Keratinocyte (primary cell): ENCODE results near the gene ELOVL6. TPM values are rescaled to one million over a fixed set of nuclear protein-coding genes. Genes with fewer than 3 reads are reported as not detected.

Experiments
- DNase-seq: peaks from one replicate; pipeline ENCODE4 v3.0.0-alpha.2; 2011; ENCODE audit warnings: low read depth, missing footprints, low spot score
- FAIRE-seq: peaks from 2 replicates; lab custom pipeline; 2011; peaks lifted over from hg19 to GRCh38; lab: Jason Lieb, UNC
- H2AFZ ChIP-seq: 2 replicates; pipeline ENCODE4 v1.6.0; 2012; ENCODE audit warnings: low read length, control low read depth, inconsistent platforms; ENCODE audit not compliant: control insufficient read depth
- H3K27ac ChIP-seq: 2 replicates; pipeline ENCODE4 v1.5.1; 2011; ENCODE audit warnings: low read length; ENCODE audit not compliant: control insufficient read depth, insufficient read depth
- H3K27me3 ChIP-seq: 3 replicates; pipeline ENCODE4 v1.6.0; 2011; ENCODE audit warnings: low read length; ENCODE audit not compliant: control insufficient read depth, insufficient read depth; ENCODE audit errors: extremely low read depth
- H3K36me3 ChIP-seq, 2 experiments: 2 replicates in 1 of 2; 3 replicates in 1 of 2; pipeline ENCODE4 v1.5.1; 2011; ENCODE audit warnings: low read length in 2 of 2, mild to moderate bottlenecking in 1 of 2; ENCODE audit not compliant: control insufficient read depth in 2 of 2, insufficient read depth in 2 of 2; ENCODE audit errors: extremely low read depth in 1 of 2
- H3K4me1 ChIP-seq: 3 replicates; pipeline ENCODE4 v1.5.1; 2011; ENCODE audit warnings: low read length; ENCODE audit not compliant: control insufficient read depth, insufficient read depth; ENCODE audit errors: extremely low read depth
- H3K4me2 ChIP-seq: 3 replicates; pipeline ENCODE4 v1.6.0; 2011; ENCODE audit warnings: low read depth, low read length; ENCODE audit not compliant: control insufficient read depth, insufficient read depth; ENCODE audit errors: extremely low read depth
- H3K4me3 ChIP-seq, 3 experiments: fragments of 200-600 bp in 1 of 3; sonication (generic) in 1 of 3; 2 replicates in 2 of 3; 3 replicates in 1 of 3; pipeline ENCODE4 v1.5.1; 2011 to 2016; ENCODE audit warnings: low read length in 3 of 3, mild to moderate bottlenecking in 3 of 3, control low read depth in 2 of 3, inconsistent platforms in 1 of 3, low read depth in 1 of 3, mixed read lengths in 1 of 3, mixed run types in 1 of 3, moderate library complexity in 1 of 3; ENCODE audit not compliant: control insufficient read depth in 2 of 3, insufficient read depth in 2 of 3; ENCODE audit errors: extremely low read depth in 1 of 3
- H3K79me2 ChIP-seq: 2 replicates; pipeline ENCODE4 v1.6.0; 2012; ENCODE audit warnings: low read length; ENCODE audit not compliant: control insufficient read depth, insufficient read depth
- H3K9ac ChIP-seq: 3 replicates; pipeline ENCODE4 v1.6.0; 2011; ENCODE audit warnings: low read length; ENCODE audit not compliant: control insufficient read depth, insufficient read depth; ENCODE audit errors: extremely low read depth
- H3K9me1 ChIP-seq: 3 replicates; pipeline ENCODE4 v1.6.0; 2011; ENCODE audit warnings: low read length; ENCODE audit not compliant: control insufficient read depth, insufficient read depth; ENCODE audit errors: extremely low read depth
- H3K9me3 ChIP-seq: 2 replicates; pipeline ENCODE4 v1.5.1; 2012; ENCODE audit warnings: low read depth, low read length; ENCODE audit not compliant: control insufficient read depth
- H4K20me1 ChIP-seq: 3 replicates; pipeline ENCODE4 v1.6.0; 2011; ENCODE audit warnings: low read length; ENCODE audit not compliant: control insufficient read depth, insufficient read depth; ENCODE audit errors: extremely low read depth
- EZH2 ChIP-seq: IDR thresholded peaks from one replicate; pipeline ENCODE4 v1.6.1; 2012; ENCODE audit warnings: inconsistent platforms, mild to moderate bottlenecking, low read length, moderate library complexity
- dilution Hi-C: fragments of 300-500 bp; cut with MboI; formaldehyde crosslinking; loops from one replicate; pipeline ENCODE4 v1.7.0; 2020; ENCODE audit warnings: low sequenced_read_pairs; ENCODE audit not compliant: extremely low pct_ligation_motif_present
- polyA plus RNA-seq, 5 experiments: library from polyadenylated mRNA; depleted of rRNA in 3 of 5; stranded (reverse) in 3 of 5; stranded (forward) in 1 of 5; unstranded in 1 of 5; fragments of >200 nt; gene quantifications; 1 replicate in 1 of 5; 2 replicates in 3 of 5; 3 replicates in 1 of 5; pipeline versions ENCODE4 v1.2.1 to v1.2.3, GENCODE V29; 2011 to 2012; ENCODE audit warnings: missing spikeins in 2 of 5, low read depth in 1 of 5, low replicate concordance in 1 of 5
- TF ChIP-seq, protein P1 (sequence below), 3 experiments: IDR thresholded peaks in 1 of 3; conservative IDR thresholded peaks in 1 of 3; optimal IDR thresholded peaks in 1 of 3; 2 replicates in 2 of 3; 3 replicates in 1 of 3; pipeline versions ENCODE3 to v1.5.1; 2011; ENCODE audit warnings: low read length in 3 of 3, mild to moderate bottlenecking in 3 of 3, moderate library complexity in 2 of 3, control low read depth in 1 of 3, inconsistent platforms in 1 of 3; ENCODE audit not compliant: insufficient read depth in 2 of 3; ENCODE audit errors: extremely low read depth in 1 of 3

The ELOVL6 gene
- polyA plus RNA-seq, 1 donor (not counting 4 experiments of a cell fraction or from before 2014, with no cell fraction given): 65.9 TPM

DNA sequence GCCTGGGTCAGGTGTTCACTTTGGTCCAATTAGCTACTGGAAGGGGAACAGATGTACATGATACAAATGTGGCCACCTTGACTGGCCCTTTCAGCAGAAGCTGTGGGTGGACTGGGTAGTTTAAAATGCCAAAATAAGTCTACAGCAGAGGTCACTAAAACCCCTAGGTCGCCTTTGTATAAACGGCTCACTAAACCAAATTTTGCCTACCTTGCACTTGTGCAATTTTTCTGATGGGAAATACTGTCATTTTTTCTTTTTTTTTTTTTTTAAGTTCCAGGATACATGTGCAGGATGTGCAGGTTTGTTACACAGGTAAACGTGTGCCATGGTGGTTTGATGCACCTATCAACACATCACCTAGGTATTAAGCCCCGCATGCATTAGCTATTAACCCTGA is 176.0 kb downstream of the ELOVL6 start:
- Histone ChIP-seq H2AFZ (no peak overlapping the region), H3K9me1 (no peaks in the 10 kb centered on the region), H3K4me1 (no peaks in the 10 kb centered on the region), H3K9me3 (no peaks in the 10 kb centered on the region), H3K27me3 (peaks cover 8% of the 10 kb centered on the region), H3K4me2 (no peak overlapping the region), H4K20me1 (no peaks in the 10 kb centered on the region), H3K4me3 (no peak overlapping the region), H3K27ac (no peak overlapping the region), H3K79me2 (no peaks in the 10 kb centered on the region), H3K36me3 (no peaks in the 10 kb centered on the region), H3K9ac (no peak overlapping the region)
- FAIRE-seq (no peak), DNase-seq (no peak)
- dilution Hi-C loops: no loop called here
- TF ChIP-seq EZH2: no peak
- TF ChIP-seq, protein P1, sequence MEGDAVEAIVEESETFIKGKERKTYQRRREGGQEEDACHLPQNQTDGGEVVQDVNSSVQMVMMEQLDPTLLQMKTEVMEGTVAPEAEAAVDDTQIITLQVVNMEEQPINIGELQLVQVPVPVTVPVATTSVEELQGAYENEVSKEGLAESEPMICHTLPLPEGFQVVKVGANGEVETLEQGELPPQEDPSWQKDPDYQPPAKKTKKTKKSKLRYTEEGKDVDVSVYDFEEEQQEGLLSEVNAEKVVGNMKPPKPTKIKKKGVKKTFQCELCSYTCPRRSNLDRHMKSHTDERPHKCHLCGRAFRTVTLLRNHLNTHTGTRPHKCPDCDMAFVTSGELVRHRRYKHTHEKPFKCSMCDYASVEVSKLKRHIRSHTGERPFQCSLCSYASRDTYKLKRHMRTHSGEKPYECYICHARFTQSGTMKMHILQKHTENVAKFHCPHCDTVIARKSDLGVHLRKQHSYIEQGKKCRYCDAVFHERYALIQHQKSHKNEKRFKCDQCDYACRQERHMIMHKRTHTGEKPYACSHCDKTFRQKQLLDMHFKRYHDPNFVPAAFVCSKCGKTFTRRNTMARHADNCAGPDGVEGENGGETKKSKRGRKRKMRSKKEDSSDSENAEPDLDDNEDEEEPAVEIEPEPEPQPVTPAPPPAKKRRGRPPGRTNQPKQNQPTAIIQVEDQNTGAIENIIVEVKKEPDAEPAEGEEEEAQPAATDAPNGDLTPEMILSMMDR (optimal IDR thresholded peaks at IDR 0.05 in 1 of 3, IDR thresholded peaks at IDR 0.05 in 1 of 3, conservative IDR thresholded peaks at IDR 0.05 in 1 of 3; ENCODE audit: extremely low read depth in 1 of 3, insufficient read depth in 2 of 3, low read length in 3 of 3): no peak

DNA sequence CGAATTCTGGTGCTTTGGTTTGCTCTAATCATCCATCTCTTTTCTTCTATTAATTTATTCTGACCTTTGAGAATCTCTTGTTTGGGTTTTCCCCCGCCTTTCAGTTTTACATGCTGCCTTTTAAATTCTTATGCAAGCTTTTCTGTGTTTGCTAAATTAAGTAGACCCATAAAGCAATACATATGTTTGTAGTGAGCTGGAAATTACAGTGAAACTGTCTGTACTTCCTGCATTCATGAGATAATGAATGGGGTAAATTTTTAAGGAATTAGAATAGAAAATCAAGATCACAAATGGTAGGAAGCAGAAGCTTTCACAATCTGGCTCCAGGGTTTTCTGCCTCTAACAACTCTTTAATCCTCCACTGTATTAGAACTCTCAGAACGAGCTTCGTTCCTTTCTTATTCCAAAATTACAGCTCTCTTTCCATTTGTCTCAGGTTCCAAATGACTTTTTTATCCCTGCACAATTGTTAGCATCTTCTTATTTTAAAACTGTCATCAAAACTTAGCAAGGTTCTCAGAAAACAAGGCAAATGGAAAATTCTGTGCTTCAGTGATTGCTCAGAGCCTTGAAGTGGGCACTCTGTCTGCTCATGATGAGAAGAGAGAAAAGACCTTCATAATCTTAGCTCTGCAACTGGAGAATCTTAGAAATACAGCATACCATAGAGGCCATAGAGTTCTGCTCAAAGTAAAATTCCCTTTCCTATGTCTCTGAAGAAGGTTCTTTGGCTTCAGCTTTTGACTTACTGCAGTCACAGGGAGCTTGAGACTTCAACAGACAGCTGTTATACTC is 177.6 kb downstream of the ELOVL6 start:
- H3K4me3 ChIP-seq: no peak overlapping the region
- FAIRE-seq (no peak), DNase-seq (no peak)
- H3K9ac ChIP-seq: no peak overlapping the region
- no peaks in the 10 kb centered on the region for H3K9me1 ChIP-seq
- no peak overlapping the region for H3K27ac ChIP-seq
- H2AFZ ChIP-seq: no peak overlapping the region
- dilution Hi-C loops: no loop called here
- H3K27me3 ChIP-seq: peaks cover 8% of the 10 kb centered on the region
- H3K4me2 ChIP-seq: no peak overlapping the region
- no peaks in the 10 kb centered on the region for H3K9me3 ChIP-seq
- H3K79me2 ChIP-seq: no peaks in the 10 kb centered on the region
- no peaks in the 10 kb centered on the region for H4K20me1 ChIP-seq
- no peaks in the 10 kb centered on the region for H3K36me3 ChIP-seq
- no peaks in the 10 kb centered on the region for H3K4me1 ChIP-seq
- no peak for TF ChIP-seq EZH2
- TF ChIP-seq, protein P1 (optimal IDR thresholded peaks at IDR 0.05 in 1 of 3, IDR thresholded peaks at IDR 0.05 in 1 of 3, conservative IDR thresholded peaks at IDR 0.05 in 1 of 3; ENCODE audit: extremely low read depth in 1 of 3, insufficient read depth in 2 of 3, low read length in 3 of 3): no peak
